Activated CD8-positive, alpha-beta memory T cell treated with anti-CD3 and anti-CD28 coated beads, Interleukin-2, amount 50 U/mL, for 4 hours (primary cell): ENCODE measurements around the gene SHLD1.
"Not testable (repeated sequence)": the region's sequence is repeated elsewhere in the genome, so short reads cannot be mapped to it uniquely, and the experiment has no call there.

ENCODE experiments used
- DNase-seq: peaks from one replicate; pipeline ENCODE4 v3.0.0-alpha.2; 2020

SHLD1 gene

DNA sequence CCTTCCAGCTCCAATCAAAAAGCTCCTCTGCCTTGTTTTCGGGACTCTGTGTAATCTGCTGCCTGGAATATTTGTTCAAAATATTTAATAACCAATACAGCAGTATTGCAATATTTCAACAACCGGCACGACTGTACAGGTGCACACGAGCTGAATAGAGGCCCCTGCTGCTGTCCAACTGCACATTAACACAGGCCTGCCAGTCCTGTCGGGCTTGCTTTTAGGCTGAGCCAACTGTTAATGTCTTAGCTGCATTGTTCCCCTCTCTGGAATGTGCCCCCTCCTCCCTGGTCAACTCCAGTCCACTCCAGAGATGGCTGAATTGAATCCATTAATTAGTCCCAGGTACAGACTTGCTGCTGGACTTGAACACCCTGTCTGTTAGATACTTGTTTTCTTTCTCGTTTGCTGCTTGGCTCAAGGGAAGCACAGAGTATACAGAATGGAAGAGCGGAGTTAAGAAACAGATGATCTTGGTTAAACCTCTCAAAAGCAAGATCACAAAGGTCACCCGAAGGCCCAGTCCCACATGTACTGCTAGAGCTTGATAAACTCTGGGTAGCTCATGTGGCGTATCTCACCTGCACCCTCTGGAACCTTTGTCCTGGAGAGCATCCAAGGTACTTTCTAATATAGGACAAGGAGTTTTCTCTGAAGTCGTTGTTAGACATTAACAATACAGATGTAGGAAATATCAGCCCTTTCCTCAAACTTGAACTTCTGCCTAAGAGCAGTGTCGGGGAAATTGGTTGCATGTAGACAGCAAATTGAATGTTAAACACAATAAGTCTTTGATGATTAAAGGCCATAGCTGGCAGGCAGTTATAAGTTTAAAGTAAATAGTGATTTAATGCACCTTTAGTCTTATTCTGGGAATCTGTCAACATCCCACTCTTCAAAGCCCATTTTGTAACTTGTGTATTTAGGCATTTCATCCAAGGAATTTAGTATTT, 31.9 kb downstream of the SHLD1 start:
- DNase-seq = no peak

DNA sequence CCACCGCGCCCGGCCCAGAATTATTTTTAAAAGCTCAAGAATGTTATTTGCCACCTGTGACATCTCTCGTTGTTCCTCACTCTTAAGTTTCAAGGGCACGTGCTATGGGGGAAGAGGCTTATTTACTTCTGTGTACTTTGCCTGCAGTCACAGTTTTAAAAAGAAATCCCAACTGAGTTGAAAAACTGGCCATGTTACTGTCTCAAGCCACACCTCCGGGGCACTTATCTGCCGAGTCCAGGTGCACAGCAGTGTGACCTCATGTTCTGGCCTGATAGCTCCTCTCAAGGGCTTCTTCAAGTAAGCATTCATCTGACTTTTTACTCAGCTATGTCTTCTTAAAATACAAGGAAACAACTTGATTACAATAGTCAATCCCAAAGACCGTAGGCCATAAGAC, 34.5 kb downstream of the SHLD1 start:
- DNase-seq = no peak

DNA sequence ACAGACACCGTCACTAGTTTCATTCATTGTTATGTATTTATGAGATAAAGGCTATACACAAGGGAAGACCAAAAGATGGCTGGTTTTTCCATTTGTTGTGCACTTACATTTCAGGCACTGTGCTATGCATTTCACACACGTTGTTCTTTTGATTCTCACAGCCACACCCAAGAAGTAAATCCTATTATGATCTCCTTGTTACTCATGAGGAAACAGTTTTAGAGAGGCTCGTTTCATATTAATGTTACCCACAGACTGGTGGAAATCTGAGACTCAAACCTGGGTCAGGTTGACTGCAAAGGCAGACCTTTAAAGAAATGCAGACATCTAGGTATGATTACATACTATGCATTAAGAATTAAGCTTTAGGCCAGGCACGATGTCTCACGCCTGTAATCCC, 34.9 kb downstream of the SHLD1 start:
- no peak for DNase-seq

DNA sequence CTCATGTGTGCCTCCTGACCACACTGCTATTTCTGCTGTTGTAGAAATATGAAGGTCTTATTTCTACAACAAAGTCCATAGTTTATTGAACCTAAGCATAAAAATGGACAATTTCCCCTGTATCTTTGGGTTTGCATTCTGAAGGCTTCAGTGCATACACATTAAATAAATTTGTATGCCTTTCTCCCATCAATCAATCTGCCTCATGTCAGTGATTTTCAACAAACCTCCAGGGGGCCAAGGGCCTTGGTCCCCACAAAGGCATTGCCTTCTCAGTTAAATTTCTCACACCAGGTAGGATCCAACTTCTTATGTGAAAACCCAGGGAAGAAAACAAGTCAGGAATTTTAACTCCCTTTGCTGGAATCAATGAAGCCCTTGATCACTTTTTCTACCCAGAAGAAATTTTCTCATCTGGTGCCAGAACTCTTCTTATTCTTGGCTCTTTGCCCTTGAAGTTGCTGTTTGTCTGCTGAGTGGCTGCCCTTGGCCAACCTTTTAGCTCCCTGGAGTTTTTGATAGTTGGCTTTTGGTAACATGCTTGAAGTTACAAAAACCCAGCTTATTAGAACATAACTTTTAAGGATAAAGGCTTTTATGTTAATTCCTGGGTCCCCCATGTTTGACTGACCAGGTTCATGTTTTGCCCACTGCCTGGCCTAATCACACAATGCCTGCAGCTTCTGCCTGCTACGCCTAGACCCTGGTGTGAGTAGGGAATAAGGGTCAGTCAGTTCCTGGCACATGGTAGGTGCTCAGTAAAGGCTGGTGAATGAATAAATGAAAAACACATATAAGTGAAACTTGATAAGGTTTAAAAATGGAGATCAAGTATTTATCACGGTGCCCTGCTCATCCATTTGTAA, 37.0 kb downstream of the SHLD1 start:
- DNase-seq = no peak

DNA sequence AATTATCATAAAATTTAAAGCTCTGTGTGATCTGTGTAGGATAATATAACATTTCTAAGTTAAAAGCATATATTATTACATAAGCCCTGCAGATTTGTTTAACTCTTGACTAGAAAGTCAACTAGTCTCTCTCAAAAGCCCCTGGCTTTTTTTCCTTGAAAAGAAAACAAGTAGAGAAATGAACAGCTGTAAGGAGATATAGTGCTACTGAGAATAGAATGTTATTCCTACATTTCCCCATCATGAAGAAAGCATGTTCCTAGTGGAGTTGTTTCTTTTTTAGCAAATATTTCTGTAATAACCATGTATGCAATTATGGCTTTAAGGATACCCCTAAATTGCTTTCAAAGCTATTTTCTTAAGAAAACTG, 37.6 kb downstream of the SHLD1 start:
- no peak for DNase-seq

DNA sequence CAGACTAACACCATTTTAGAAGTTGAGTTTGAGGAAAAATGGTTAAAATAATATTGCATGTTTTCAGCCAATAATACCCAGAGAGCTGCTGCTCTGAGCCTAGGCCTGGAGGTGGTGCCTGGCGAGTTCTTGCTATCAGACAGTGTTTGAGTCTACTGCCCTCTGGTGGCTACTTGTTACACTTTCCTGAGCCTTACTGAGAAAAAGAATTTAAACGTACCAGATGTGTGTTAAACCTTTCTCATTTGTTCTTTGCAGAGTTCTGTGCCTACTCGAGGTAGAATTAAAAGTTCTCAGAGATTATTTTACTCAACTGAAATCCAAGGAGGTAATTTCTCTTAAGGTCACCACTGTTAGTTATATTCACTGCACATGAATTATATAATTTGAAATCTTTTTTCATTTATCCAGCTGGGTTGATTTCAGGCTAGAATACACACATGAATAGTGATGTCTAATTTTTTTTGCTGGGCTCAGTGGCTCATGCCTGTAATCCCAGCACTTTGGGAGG, 38.2 kb downstream of the SHLD1 start:
- DNase-seq = peak; percentile 71

DNA sequence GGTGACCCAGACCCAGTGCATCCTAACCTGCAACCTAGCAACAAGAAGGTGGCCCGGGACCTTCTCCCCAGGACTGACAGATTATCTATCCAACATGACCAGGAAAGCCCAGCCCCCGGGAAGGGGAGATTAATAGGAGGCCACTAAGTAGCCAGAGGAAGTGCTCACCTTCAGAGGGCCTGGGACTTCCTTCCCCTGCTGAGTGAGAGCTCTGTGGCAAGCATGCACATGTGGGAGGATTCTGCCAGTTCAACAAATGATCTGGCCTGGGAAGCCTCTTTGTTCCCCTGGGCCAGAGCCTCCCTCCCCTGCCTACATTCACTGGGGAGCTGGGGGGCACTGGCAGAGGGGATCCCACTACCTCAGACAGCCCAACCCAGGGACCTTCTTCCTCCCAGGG, 39.6 kb downstream of the SHLD1 start:
- DNase-seq = no peak

DNA sequence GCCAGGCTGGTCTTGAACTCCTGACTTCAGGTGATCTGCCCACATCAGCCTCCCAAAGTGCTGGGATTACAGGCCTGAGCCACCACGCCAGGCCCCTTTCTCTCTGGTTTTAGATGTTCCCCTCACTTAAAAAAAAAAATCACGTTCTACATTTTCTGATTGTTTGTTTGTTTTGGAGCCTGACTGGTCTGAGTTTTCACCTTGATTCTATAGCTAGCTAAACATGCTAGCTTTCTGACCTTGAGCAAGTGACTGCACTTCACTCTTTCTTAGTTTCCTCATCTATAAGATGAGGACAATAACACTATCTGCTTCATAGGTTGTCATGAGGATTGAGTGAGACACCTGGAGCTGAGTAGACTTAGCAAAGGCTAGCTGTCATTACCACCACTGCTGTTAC, 43.7 kb downstream of the SHLD1 start:
- no peak for DNase-seq

DNA sequence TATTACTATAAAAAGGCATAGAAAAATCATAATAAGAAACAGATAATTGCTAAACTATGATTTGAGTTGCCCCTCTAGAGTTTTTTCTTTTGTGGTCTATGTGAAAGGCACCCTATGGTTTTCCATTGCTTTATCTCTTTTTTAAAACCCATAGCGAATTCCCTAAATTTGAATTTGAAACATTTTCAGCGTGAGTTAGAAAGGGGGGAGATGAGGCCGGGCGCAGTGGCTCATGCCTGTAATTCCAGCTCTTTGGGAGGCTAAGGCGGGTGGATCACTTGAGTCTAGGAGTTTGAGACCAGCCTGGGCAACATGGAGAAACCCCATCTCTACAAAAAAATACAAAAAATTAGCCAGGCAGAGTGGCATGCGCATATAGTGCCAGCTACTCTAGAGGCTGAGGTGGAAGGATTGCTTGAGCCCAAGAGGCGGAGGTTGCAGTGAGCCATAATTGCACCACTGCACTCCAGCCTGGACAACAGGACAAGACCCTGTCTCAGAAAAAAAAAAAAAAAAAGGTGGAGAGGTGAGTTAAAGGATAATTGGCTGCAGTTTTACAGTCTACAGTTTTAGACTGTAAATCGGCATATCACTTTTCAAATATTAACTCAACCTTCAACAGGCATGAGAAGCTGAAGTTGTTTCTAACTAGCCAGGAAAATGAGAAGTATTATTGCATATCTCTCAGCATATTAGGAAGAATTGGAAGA, 46.3 kb downstream of the SHLD1 start:
- DNase-seq = no peak

DNA sequence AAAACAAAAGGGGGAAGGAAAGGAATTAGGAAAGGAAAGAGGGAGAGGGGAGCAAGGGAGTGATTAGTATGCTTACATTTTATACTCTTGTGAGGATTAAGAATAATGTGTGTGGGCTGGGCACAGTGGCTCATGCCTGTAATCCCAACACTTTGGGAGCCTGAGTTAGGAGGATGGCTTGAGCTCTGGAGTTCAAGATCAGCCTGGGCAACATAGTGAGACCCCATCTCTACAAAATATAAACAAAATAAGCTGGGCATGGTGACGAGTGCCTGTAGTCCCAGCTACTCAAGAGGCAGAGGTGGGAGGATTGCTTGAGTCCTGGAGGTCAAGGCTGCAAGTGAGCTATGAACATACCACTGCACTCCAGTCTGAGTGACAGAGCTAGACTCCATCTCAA, 47.0 kb downstream of the SHLD1 start:
- DNase-seq = no peak

DNA sequence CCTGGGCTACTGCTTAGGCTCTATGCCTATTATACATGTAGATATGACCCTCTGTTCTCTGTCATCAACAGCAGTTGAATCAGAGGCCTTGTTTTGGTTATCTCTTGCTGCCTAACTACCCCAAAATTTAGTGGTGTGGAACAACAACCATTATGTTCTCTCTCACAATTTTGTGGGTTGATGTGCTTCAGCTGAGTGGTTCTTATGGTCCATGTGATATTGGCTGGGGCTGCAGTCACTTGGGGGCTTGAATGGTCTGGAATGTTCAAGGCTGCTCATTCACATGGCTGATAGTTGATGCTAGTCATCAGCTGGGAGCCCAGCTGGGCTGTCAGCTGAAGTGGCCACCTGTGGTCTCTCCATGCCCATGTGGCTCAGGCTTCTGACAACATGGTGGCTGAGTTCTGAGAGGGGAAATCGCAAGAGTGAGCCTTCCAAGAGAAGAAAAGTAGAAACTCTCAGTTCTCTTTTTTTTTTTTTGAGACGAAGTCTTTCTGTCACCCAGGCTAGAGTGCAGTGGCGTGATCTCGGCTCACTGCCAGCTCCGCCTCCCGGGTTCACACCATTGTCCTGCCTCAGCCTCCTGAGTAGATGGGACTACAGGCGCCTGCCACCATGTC, 47.8 kb downstream of the SHLD1 start:
- no peak for DNase-seq

DNA sequence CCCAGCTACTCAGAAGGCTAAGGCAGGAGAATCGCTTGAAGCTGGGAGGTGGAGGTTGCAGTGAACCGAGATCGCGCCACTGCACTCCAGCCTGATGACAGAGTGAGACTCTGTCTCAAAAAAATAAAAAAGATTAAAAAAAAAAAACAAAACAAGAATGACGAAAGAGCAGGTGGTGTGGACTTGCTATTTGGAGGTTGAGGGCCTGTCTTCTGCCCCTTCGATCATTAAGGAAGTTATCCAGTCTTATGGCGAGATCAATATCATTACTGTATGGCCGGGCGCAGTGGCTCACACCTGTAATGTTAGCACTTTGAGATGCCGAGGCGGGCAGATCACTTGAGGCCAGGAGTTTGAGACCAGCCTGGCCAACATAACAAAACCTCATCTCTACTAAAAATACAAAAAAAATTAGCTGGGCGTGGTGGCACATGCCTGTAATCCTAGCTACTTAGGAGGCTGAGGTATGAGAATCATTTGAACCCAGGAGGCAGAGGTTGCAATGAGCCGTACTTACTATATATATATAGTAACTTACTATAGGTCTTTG, 53.6 kb downstream of the SHLD1 start:
- not testable (repeated sequence) for DNase-seq

DNA sequence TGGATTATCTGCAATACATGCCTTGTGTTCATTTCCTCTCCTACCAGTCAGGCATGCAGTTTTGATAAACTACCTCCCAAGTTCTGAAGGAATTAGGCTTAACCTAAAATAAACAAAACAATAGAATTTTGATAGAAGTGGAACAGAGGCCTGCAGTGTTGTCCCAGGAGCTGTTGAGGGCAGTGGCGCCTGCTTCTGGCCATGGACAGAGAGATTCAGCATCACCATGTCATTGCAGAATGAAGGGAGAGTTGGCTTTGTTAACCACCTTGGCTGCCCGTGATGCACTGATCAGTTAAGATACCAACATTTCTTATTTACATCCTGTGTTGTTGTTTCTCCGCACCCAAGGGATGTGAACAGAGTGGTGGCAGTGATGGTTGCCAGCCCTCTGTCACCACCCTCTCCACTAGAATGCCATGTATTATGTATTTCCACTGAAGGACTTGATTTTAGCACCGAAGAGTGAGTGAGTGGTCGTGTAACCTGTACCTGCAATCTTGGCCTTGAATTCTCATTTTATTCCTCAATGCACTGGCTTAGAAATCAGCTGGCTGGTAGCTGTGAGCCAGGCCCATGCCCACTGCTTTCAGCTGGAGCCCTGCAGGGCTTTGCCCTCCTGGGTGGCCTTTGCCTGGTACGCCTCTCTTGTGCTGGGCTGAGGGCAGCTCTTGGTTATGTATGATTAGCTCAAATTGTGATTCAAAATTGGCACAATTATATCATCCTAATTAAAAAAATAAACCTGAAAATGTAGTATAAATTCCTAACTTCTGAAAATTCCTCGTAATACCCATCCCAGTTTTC, 56.5 kb downstream of the SHLD1 start:
- DNase-seq = no peak

DNA sequence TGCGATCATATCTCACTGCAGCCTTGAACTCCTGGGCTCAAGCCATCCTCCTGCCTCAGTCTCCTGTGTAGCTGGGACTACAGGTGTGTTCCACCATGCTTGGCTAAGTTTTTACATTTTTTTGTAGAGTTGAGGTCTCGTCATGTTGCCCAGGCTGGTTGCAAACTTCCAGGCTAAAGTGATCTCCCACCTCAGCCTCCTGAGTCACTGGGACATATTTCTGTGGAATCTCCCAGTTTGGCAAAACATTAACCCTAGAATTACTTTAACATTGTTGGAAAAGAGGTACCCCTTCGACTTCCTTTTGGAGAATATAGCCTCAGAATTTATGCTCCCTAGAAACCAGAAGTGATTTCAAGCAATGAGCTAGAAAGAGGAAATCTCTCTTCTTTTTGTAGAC, 57.2 kb downstream of the SHLD1 start:
- DNase-seq = no peak

DNA sequence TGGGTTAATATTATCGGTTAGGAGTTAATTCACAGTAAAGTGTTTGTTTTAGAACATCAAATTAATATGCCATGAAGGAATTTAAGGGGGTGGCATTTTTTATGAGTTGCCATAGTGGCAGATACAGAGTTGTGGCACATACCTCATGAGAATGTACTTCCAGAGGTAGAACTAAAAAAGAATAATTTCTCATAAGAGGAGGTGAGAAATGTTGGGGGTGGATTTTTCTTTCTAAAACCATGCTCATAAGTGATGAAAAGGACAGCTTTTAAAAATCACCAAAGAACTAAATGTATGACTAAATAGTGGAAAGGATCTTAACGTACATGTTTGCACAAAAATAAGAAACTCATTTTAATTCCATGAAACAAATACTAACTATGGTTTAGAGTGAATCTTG, 58.7 kb downstream of the SHLD1 start:
- DNase-seq = no peak

DNA sequence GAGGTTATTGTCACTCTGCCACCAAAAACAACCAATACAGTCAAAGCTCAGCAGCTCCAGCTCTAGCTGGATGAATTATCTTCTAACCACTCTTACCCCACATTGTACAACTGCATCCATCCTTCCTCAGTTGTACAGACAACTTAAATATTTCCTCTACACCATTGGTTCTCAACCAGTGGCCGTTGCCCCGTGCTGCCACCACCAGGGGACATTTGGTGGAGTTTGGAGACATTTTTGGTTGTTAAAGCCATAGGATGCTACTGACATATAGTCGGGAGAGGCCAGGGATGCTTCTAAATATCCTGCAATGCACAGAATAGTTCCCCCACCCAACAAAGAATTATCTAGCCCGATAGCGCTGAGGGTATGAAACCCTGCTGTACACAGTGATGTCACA, 59.3 kb downstream of the SHLD1 start:
- no peak for DNase-seq

DNA sequence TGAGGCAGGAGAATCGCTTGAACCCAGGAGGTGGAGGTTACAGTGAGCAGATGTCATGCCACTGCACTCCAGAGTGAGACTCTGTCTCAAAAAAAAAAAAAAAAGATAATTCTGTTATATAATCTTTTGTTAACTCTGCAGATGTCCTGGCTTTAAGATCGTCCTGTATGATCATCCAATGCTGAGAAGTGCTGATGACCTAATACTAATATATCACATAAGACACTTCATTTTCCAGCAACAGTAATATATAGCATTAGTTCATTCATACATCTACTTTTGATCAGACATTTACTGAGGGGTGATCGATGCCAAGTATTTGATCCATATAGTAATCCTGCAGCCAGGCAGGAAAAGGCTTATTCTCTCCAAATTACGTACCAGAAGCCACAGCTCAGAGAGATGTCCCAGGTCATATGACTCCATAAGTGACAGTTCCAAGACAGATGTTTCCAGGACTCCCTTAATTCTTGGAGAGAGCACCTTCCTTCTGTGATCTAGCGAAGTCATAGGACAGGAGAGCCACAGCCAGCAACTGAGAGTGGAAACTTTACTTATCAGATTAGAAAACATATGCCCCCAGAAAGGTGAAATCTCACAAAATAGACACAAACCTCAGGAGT, 60.7 kb downstream of the SHLD1 start:
- DNase-seq = no peak

DNA sequence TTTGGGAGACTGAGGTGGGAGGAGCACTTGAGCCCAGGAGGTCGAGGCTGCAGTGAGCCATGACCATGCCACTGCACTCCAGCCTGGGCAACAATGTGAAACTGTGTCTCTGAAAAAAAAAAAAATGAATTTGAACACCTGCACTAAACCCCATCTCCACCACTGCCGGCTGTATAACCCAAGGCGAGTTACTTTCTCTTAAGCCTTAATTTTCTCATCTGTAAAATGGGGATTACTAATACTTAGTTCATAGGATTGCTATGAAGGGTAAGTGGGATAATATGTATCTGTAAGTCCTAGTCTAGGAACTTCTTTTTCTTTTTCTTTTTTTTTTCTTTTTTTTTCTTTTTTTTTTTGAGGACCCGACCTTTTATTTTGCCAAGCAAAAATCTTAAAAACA, 61.5 kb downstream of the SHLD1 start:
- DNase-seq = no peak

DNA sequence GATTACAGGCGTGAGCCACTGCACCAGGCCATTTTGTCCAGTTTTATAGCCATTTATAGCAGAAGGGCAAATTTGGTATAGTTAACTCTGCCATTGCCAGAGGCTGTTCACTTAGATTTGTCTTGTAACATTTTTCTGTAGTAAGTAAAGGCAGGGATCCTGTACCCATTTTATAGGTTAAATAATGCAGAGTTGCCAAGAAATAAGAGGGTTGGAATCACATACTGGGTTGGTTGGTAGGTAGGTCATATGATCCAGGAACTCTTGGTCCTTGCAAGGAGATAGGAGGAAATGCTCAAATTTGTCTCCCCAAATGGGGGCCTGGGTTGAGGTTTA, 68.1 kb downstream of the SHLD1 start:
- DNase-seq = no peak

DNA sequence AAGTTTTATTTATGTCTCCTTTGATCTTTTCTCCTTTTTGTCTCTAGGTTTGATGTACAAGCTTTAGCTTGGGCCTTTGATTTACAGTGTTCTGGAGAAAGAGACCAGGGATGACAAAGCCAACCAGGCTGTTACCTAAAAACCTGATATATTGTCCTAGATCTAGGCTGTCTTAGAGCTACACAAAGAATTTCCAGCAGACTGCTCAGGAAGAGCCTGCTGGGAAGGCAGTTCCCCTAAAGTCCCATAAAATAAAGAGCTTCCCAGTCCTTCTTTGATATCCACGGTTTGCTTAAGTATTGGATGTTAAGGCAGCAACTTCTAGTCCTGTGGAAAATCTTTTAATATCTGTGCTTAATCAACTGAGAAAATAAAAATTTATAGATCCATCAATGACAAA, 70.5 kb downstream of the SHLD1 start:
- DNase-seq = no peak

DNA sequence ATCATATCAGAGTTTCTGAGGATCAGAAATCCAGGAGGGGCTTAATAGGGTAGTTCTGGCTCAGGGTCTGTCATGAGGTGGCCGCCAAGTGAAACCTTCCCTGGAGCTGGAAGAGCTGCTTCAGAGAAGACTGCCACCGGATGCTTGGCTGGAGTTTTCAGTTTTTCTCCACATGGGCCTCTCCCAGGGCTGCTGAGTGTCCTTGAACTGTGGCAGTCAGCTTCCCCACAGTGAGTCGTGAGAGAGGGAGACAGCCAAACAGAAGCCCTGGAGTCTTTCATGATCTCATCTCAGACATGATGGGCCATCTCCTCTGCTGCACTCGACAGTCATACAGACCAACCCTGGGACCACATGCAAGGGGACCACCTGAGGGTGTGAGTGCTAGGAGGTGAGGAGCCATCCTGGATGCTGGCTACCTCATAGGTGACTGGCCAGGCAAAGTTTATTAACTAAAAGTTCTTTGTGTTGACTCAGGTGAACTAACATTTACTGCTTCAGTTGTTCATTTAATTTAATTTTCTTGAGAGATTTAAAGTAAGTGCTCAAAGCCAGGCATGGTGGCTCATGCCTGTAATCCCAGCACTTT, 71.5 kb downstream of the SHLD1 start:
- no peak for DNase-seq
